ENCODE results near the gene L1CAM. TPM values are rescaled to one million over a fixed set of nuclear protein-coding genes. Genes with fewer than 3 reads are reported as not detected.

Gene L1CAM
- polyA plus RNA-seq, 1 of the 3 experiments (the other 2 are of a cell fraction) = 1.9 TPM

GRCh38 chrX:153874366-153875125 lies 11.4 kb downstream of the L1CAM start:
- H3F3A ChIP-seq (replicated peaks; ENCODE audit: insufficient read depth) = no peaks in the 10 kb centered on the region
- WGBS (ENCODE audit: low lambda C conversion rate) = 49% methylated on average over 13 of the region's 13 CpGs
- H4K20me1 ChIP-seq (ENCODE audit: insufficient read depth) = peaks cover 7% of the 10 kb centered on the region; the same call in 1 of the 2 replicates
- H3K4me1 ChIP-seq (ENCODE audit: control insufficient read depth in 1 of 2, insufficient read depth in 2 of 2, low read depth in 1 of 2, low read length in 1 of 2) = peaks cover 0 to 54% of the 10 kb centered on the region in 2 experiments; a peak in 1 of 4 replicates
- H3K4me2 ChIP-seq = no peak overlapping the region
- H3K27ac ChIP-seq (ENCODE audit: low read depth in 2 of 2, low read length in 1 of 2) = peak overlapping the region in 1 of 2 experiments; percentile 92; a peak in 2 of 4 replicates
- peaks cover 9% of the 10 kb centered on the region; the same call in 1 of the 2 replicates for H3K27me3 ChIP-seq (ENCODE audit: insufficient read depth)
- no peaks in the 10 kb centered on the region for H3K9me2 ChIP-seq
- H3K36me3 ChIP-seq (replicated peaks in 1 of 2; ENCODE audit: control insufficient read depth in 1 of 2, insufficient read depth in 2 of 2, low read length in 1 of 2) = no peaks in the 10 kb centered on the region
- H3K9me3 ChIP-seq = no peaks in the 10 kb centered on the region
- H3K9ac ChIP-seq = no peak overlapping the region
- no peaks in the 10 kb centered on the region for H3K79me2 ChIP-seq (ENCODE audit: insufficient read depth)
- ChIA-PET CTCF (interaction anchor here (1.1 to 1.8 kb wide), 3 partner anchors 49 to 53 kb away, joined by 3 to 6 read pairs (median 4); no protein-coding TSS in a partner anchor), POLR2A (interaction anchor here (1.0 to 1.6 kb wide), 2 partner anchors 10 to 33 kb away, joined by 3 to 5 read pairs; no protein-coding TSS in a partner anchor)
- DNase-seq = no peak
- TF ChIP-seq JUND (IDR thresholded peaks at IDR 0.05) (no peak), RXRA (IDR thresholded peaks at IDR 0.05; ENCODE audit: borderline replicate concordance, low read depth) (no peak), NRF1 (IDR thresholded peaks at IDR 0.05; ENCODE audit: low read depth, low read length) (no peak), USF2 (IDR thresholded peaks at IDR 0.05; ENCODE audit: borderline replicate concordance, low read depth, low read length) (no peak)
- no peak overlapping the region for H2AFZ ChIP-seq (ENCODE audit: low read depth)
- peak overlapping the region in 1 of 2 experiments; percentile 34; a peak in 2 of 4 replicates for H3K4me3 ChIP-seq (ENCODE audit: low read depth in 2 of 2, low read length in 1 of 2)

DNA sequence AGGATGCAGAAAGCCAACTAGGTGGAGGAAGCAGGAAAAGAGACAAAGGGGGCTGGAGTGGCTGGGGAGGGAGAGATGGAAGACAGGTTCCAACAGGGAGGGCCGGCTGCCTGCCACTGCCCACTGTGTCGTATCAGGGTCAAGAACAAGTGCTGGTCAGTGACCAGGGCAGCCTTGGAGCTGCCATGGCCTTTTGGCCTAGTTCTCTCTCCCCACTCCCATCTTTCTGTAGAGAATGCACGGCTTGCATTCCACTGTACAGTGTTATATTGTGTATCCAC lies 11.9 kb downstream of the L1CAM start:
- H2AFZ ChIP-seq (ENCODE audit: low read depth) = no peak overlapping the region
- H3K4me3 ChIP-seq (ENCODE audit: low read depth in 2 of 2, low read length in 1 of 2) = peak overlapping the region in 1 of 2 experiments; percentile 34; a peak in 1 of 4 replicates
- H3K4me2 ChIP-seq = no peak overlapping the region
- no peak for TF ChIP-seq USF2 (IDR thresholded peaks at IDR 0.05; ENCODE audit: borderline replicate concordance, low read depth, low read length)
- no peak for TF ChIP-seq TCF12 (IDR thresholded peaks at IDR 0.05)
- TF ChIP-seq MXI1 (IDR thresholded peaks at IDR 0.05; ENCODE audit: low read depth, low read length) = no peak
- TF ChIP-seq TAF1 (IDR thresholded peaks at IDR 0.05; ENCODE audit: borderline replicate concordance, low read depth, low read length) = no peak
- H4K20me1 ChIP-seq (ENCODE audit: insufficient read depth) = peaks cover 7% of the 10 kb centered on the region; the same call in 1 of the 2 replicates
- H3K27me3 ChIP-seq (ENCODE audit: insufficient read depth) = peaks cover 6% of the 10 kb centered on the region; the same call in 1 of the 2 replicates
- H3K4me1 ChIP-seq (ENCODE audit: control insufficient read depth in 1 of 2, insufficient read depth in 2 of 2, low read depth in 1 of 2, low read length in 1 of 2) = peaks cover 0 to 51% of the 10 kb centered on the region in 2 experiments; a peak in 1 of 4 replicates
- no peaks in the 10 kb centered on the region for H3F3A ChIP-seq (replicated peaks; ENCODE audit: insufficient read depth)
- no peak overlapping the region for H3K9ac ChIP-seq
- POLR2A ChIA-PET = interaction anchor here (0.7 to 1.6 kb wide), 4 partner anchors 9 to 33 kb away, joined by 3 to 5 read pairs (median 4); partner anchors contain the start of gene L1CAM
- no peaks in the 10 kb centered on the region for H3K9me2 ChIP-seq
- H3K36me3 ChIP-seq (replicated peaks in 1 of 2; ENCODE audit: control insufficient read depth in 1 of 2, insufficient read depth in 2 of 2, low read length in 1 of 2) = no peaks in the 10 kb centered on the region
- CTCF ChIA-PET = interaction anchor here (0.9 to 1.8 kb wide), 5 partner anchors 12 to 110 kb away, joined by 3 to 6 read pairs (median 3); partner anchors contain the start of gene PLXNB3
- H3K9me3 ChIP-seq = no peaks in the 10 kb centered on the region
- no peaks in the 10 kb centered on the region for H3K79me2 ChIP-seq (ENCODE audit: insufficient read depth)
- WGBS (ENCODE audit: low lambda C conversion rate) = 7% methylated on average over 3 of the region's 3 CpGs
- no peak for DNase-seq
- peak overlapping the region in 1 of 2 experiments; percentile 92; a peak in 2 of 4 replicates for H3K27ac ChIP-seq (ENCODE audit: low read depth in 2 of 2, low read length in 1 of 2)

Measured in SK-N-SH (cell line).